Naive thymus-derived CD4-positive, alpha-beta T cell (primary cell): ENCODE results near the gene NTRK2. TPM values are rescaled to one million over a fixed set of nuclear protein-coding genes. Genes with fewer than 3 reads are reported as not detected.

Experiments
- ATAC-seq: fragments of 150-1000 bp; cut with Tn5 transposase; 2 replicates; pipeline ENCODE4 v1.10.0; 2021; ENCODE audit warnings: mild to moderate bottlenecking, moderate library complexity
- CTCF ChIA-PET: fragments of 350-600 bp; sonication (Branson Sonifier 250); formaldehyde crosslinking; loops from one replicate; lab custom pipeline; 2021; ENCODE audit warnings: antibody characterized with exemption; lab: Charles Lee
- POLR2A ChIA-PET: fragments of 350-600 bp; sonication (Branson Sonifier 250); formaldehyde crosslinking; loops from one replicate; lab custom pipeline; 2021; ENCODE audit warnings: antibody characterized with exemption, inconsistent platforms; lab: Charles Lee
- DNase-seq, 9 donors: peaks; one replicate each; pipeline versions ENCODE4 v3.0.0 to v3.0.0-alpha.2; 2020 to 2022; ENCODE audit warnings: mixed read lengths in 1 of 9
- H3K27ac ChIP-seq: one replicate; pipeline ENCODE4 v1.7.0; 2013; ENCODE audit warnings: mild to moderate bottlenecking, low read depth, low read length, moderate library complexity
- H3K27me3 ChIP-seq, 2 donors: one replicate each; pipeline ENCODE4 v1.7.0; 2013; ENCODE audit warnings: low read length in 2 of 2, mild to moderate bottlenecking in 2 of 2, moderate library complexity in 2 of 2; ENCODE audit not compliant: control insufficient read depth in 2 of 2, insufficient read depth in 2 of 2
- H3K36me3 ChIP-seq, 3 experiments: 1 replicate in 2 of 3; 2 replicates in 1 of 3; pipeline ENCODE4 v1.7.0; 2013; ENCODE audit warnings: low read length in 3 of 3, mild to moderate bottlenecking in 3 of 3, moderate library complexity in 1 of 3; ENCODE audit not compliant: insufficient read depth in 3 of 3, control insufficient read depth in 2 of 3
- H3K4me1 ChIP-seq, 2 donors: one replicate each; pipeline ENCODE4 v1.7.0; 2013; ENCODE audit warnings: low read length in 2 of 2, mild to moderate bottlenecking in 2 of 2, moderate library complexity in 1 of 2; ENCODE audit not compliant: control insufficient read depth in 2 of 2, insufficient read depth in 2 of 2
- H3K4me3 ChIP-seq: 2 replicates; pipeline ENCODE4 v1.7.0; 2013; ENCODE audit warnings: mild to moderate bottlenecking, low read length
- H3K9me3 ChIP-seq, 3 experiments: 1 replicate in 2 of 3; 2 replicates in 1 of 3; pipeline ENCODE4 v1.7.0; 2013; ENCODE audit warnings: low read length in 3 of 3; ENCODE audit not compliant: control insufficient read depth in 2 of 3
- H3K27ac Mint-ChIP-seq, 9 donors: one replicate each; pipeline ENCODE4 v1.8.0; 2020 to 2022; ENCODE audit warnings: mixed read lengths in 9 of 9, mild to moderate bottlenecking in 8 of 9, moderate library complexity in 5 of 9, inconsistent platforms in 2 of 9
- H3K27me3 Mint-ChIP-seq, 5 donors: one replicate each; pipeline ENCODE4 v1.8.0; 2021 to 2022; ENCODE audit warnings: mixed read lengths in 5 of 5, mild to moderate bottlenecking in 1 of 5
- H3K36me3 Mint-ChIP-seq, 5 donors: one replicate each; pipeline ENCODE4 v1.8.0; 2020 to 2022; ENCODE audit warnings: mixed read lengths in 5 of 5, mild to moderate bottlenecking in 3 of 5, inconsistent platforms in 1 of 5
- H3K4me1 Mint-ChIP-seq, 7 donors: one replicate each; pipeline ENCODE4 v1.8.0; 2020 to 2022; ENCODE audit warnings: mixed read lengths in 7 of 7, mild to moderate bottlenecking in 3 of 7, inconsistent platforms in 1 of 7
- H3K4me3 Mint-ChIP-seq, 10 donors: one replicate each; pipeline ENCODE4 v1.8.0; 2020 to 2022; ENCODE audit warnings: mild to moderate bottlenecking in 10 of 10, mixed read lengths in 10 of 10, moderate library complexity in 6 of 10, inconsistent platforms in 2 of 10
- H3K9me3 Mint-ChIP-seq, 11 donors: one replicate each; pipeline ENCODE4 v1.8.0; 2020 to 2022; ENCODE audit warnings: mixed read lengths in 11 of 11, mild to moderate bottlenecking in 4 of 11, inconsistent platforms in 1 of 11, moderate library complexity in 1 of 11
- intact Hi-C, 2 donors: fragments of 100-400 bp; cut with micrococcal nuclease; formaldehyde crosslinking; loops; one replicate each; pipeline ENCODE4 v1.15.1; 2023
- polyA plus RNA-seq, 2 donors: library from polyadenylated mRNA; unstranded; fragments of 300-500 nt; fragmentation: Illumina TruSeq; gene quantifications; one replicate each; pipeline ENCODE4 v1.2.3, GENCODE V29; 2021
- total RNA-seq, 6 experiments: library from RNA in 5 of 6; stranded (reverse) in 5 of 6; gene quantifications; 1 replicate in 5 of 6; 2 replicates in 1 of 6; pipeline ENCODE4 v1.2.3 and lab custom pipeline; 2021 to 2026

The NTRK2 gene
- total and polyA plus RNA-seq, 7 experiments from 2014 or later, result 0.07 to 1.2 TPM; not detected in 5

DNA sequence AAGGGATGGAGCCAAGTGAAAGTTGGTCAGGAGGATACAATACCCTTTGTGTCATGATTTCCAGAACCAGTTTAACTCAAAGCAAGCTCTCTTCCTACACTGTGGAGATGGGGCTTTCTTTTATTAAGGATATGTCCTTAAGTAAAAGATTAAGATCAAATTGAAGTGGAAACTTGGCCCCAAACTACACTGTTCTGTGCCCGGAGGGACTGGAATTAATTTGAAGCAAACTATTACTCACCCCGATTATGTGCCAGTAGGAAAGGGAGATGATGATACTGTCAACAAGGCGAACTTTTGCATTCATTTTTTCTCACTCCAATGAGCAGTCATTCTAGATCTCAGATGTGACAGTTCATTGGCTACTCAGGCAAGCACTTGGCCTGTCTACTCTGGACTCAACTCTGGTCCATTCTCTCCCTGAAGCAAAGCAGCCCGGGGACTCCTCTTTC, 186.7 kb downstream of the NTRK2 start:
- DNase-seq (no peak), ATAC-seq (no peak)
- Mint-ChIP-seq H3K36me3 (no peaks in the 10 kb centered on the region), H3K27ac (no peak overlapping the region), H3K4me1 (no peaks in the 10 kb centered on the region), H3K9me3 (peaks cover 0 to 4% (median 0%) of the 10 kb centered on the region in 11 donors), H3K4me3 (no peak overlapping the region), H3K27me3 (peaks cover 0 to 17% (median 8%) of the 10 kb centered on the region in 5 donors)
- Histone ChIP-seq H3K9me3 (no peaks in the 10 kb centered on the region), H3K4me3 (no peak overlapping the region), H3K27me3 (no peaks in the 10 kb centered on the region), H3K27ac (no peak overlapping the region), H3K36me3 (no peaks in the 10 kb centered on the region), H3K4me1 (no peaks in the 10 kb centered on the region)
- intact Hi-C loops, result no loop called here
- POLR2A ChIA-PET, result no interaction called here
- CTCF ChIA-PET, result no interaction called here

- Histone ChIP-seq H3K36me3 (no peaks in the 10 kb centered on the region), H3K4me3 (no peak overlapping the region), H3K27ac (no peak overlapping the region), H3K9me3 (no peaks in the 10 kb centered on the region), H3K4me1 (no peaks in the 10 kb centered on the region), H3K27me3 (no peaks in the 10 kb centered on the region)
- DNase-seq, result no peak
- intact Hi-C loops, result no loop called here
- POLR2A ChIA-PET, result no interaction called here
- Mint-ChIP-seq H3K4me3 (no peak overlapping the region), H3K27me3 (peaks cover 0 to 17% (median 8%) of the 10 kb centered on the region in 5 donors), H3K27ac (no peak overlapping the region), H3K36me3 (no peaks in the 10 kb centered on the region), H3K4me1 (no peaks in the 10 kb centered on the region), H3K9me3 (peaks cover 0 to 4% (median 0%) of the 10 kb centered on the region in 11 donors)
- no peak for ATAC-seq
- CTCF ChIA-PET, result no interaction called here
These were observed 187.7 kb downstream of the NTRK2 start for GRCh38 chr9:84857211-84857610.

DNA sequence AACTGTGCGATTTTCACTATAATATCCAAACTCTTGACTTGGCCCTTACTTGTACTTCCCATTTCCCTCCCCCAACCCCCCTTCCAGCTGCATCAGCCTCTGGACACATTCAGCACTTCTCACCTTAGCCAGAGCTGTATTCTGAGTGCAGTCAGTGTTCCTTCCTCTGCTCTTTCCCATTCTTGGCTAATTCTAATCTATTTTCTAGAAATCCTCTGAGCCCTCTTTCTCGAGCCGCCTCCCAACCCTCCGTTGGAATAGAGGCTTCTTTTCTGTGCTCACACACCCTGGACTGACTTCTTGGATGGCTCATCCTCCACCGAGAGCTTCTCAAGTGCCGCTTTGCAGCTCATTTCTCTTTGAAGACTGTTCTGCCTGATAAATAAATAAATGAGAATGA, 188.8 kb downstream of the NTRK2 start:
- Histone ChIP-seq H3K9me3 (no peaks in the 10 kb centered on the region), H3K27ac (no peak overlapping the region), H3K4me3 (no peak overlapping the region), H3K4me1 (no peaks in the 10 kb centered on the region), H3K27me3 (no peaks in the 10 kb centered on the region), H3K36me3 (no peaks in the 10 kb centered on the region)
- Mint-ChIP-seq H3K4me3 (no peak overlapping the region), H3K27me3 (peaks cover 0 to 17% (median 8%) of the 10 kb centered on the region in 5 donors), H3K4me1 (no peaks in the 10 kb centered on the region), H3K27ac (no peak overlapping the region), H3K9me3 (peaks cover 0 to 6% (median 0%) of the 10 kb centered on the region in 11 donors), H3K36me3 (no peaks in the 10 kb centered on the region)
- ATAC-seq, result no peak
- ChIA-PET POLR2A (no interaction called here), CTCF (no interaction called here)
- no peak for DNase-seq
- intact Hi-C loops, result no loop called here

DNA sequence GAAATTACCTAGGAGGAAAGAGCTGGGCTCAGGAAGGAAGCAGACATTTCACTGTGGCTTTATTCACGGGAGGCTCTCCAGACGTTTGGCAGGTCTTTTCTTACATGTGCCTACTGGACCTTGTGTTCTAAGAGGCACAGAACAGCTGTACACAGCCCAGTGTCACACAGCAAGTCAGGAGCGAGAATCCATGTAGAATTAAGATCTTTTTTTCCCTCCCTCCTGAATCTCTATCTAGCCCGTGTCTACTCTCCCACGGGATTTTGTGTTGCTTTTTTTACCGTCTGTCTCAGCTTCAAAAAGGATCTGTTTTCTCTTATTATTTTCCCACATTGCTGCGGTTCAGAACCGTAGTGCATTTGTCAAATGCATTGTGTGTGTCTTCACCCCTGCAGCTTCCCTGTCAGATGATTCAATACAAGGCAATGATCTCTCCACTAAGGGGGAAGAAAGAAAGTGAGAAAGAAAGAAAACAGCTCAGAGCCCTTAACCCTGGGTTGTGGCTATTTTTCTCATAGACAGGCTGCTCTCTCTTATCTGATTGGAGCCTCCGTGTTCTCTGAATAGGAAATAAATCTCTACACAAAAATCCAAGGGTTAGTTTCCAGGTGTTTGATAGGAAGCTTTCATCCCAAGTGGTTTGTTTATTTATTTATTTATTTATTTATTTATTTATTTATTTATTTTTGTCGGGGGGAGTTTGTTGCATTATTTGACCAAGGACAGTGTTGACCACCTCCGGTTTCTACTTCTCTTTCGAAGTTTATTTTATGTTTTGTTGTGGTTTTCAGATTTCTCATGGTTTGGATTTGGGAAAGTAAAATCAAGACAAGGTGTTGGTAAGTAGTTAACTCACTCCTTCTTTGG, 191.0 kb downstream of the NTRK2 start:
- Histone ChIP-seq H3K9me3 (no peaks in the 10 kb centered on the region), H3K27me3 (no peaks in the 10 kb centered on the region), H3K27ac (no peak overlapping the region), H3K4me1 (no peaks in the 10 kb centered on the region), H3K4me3 (no peak overlapping the region), H3K36me3 (no peaks in the 10 kb centered on the region)
- ATAC-seq (no peak), DNase-seq (no peak)
- CTCF ChIA-PET, result no interaction called here
- Mint-ChIP-seq H3K36me3 (no peaks in the 10 kb centered on the region), H3K27me3 (peaks cover 0 to 17% (median 7%) of the 10 kb centered on the region in 5 donors), H3K9me3 (peaks cover 0 to 4% (median 0%) of the 10 kb centered on the region in 11 donors), H3K27ac (no peak overlapping the region), H3K4me3 (no peak overlapping the region), H3K4me1 (peaks cover 0 to 2% (median 0%) of the 10 kb centered on the region in 7 donors)
- intact Hi-C loops, result no loop called here
- POLR2A ChIA-PET, result no interaction called here

- no peaks in the 10 kb centered on the region for H3K27me3 ChIP-seq
- ATAC-seq (no peak), DNase-seq (no peak)
- H3K4me3 ChIP-seq, result no peak overlapping the region
- intact Hi-C loops, result no loop called here
- H3K27ac ChIP-seq, result no peak overlapping the region
- H3K4me3 Mint-ChIP-seq, result no peak overlapping the region
- no peaks in the 10 kb centered on the region for H3K36me3 ChIP-seq
- no peaks in the 10 kb centered on the region for H3K4me1 ChIP-seq
- H3K36me3 Mint-ChIP-seq, result no peaks in the 10 kb centered on the region
- ChIA-PET CTCF (no interaction called here), POLR2A (no interaction called here)
- H3K27me3 Mint-ChIP-seq, result peaks cover 0 to 17% (median 7%) of the 10 kb centered on the region in 5 donors
- H3K4me1 Mint-ChIP-seq, result peaks cover 0 to 2% (median 0%) of the 10 kb centered on the region in 7 donors
- no peaks in the 10 kb centered on the region for H3K9me3 ChIP-seq
- peaks cover 0 to 4% (median 0%) of the 10 kb centered on the region in 11 donors for H3K9me3 Mint-ChIP-seq
- H3K27ac Mint-ChIP-seq, result no peak overlapping the region
These were observed 191.9 kb downstream of the NTRK2 start for GRCh38 chr9:84861455-84861854.

GRCh38 chr9:84862308-84862707, 192.8 kb downstream of the NTRK2 start:
- no peak overlapping the region for H3K4me3 ChIP-seq
- no peaks in the 10 kb centered on the region for H3K36me3 Mint-ChIP-seq
- H3K27ac Mint-ChIP-seq, result no peak overlapping the region
- H3K9me3 ChIP-seq, result no peaks in the 10 kb centered on the region
- H3K27me3 ChIP-seq, result no peaks in the 10 kb centered on the region
- POLR2A ChIA-PET, result no interaction called here
- peaks cover 0 to 4% (median 0%) of the 10 kb centered on the region in 11 donors for H3K9me3 Mint-ChIP-seq
- no peaks in the 10 kb centered on the region for H3K36me3 ChIP-seq
- peaks cover 0 to 2% (median 0%) of the 10 kb centered on the region in 7 donors for H3K4me1 Mint-ChIP-seq
- no peaks in the 10 kb centered on the region for H3K4me1 ChIP-seq
- H3K4me3 Mint-ChIP-seq, result no peak overlapping the region
- intact Hi-C loops, result no loop called here
- no peak for ATAC-seq
- CTCF ChIA-PET, result no interaction called here
- no peak for DNase-seq
- no peak overlapping the region for H3K27ac ChIP-seq
- peaks cover 0 to 17% (median 7%) of the 10 kb centered on the region in 5 donors for H3K27me3 Mint-ChIP-seq
